ENCODE data around the gene SSR1.

DNA sequence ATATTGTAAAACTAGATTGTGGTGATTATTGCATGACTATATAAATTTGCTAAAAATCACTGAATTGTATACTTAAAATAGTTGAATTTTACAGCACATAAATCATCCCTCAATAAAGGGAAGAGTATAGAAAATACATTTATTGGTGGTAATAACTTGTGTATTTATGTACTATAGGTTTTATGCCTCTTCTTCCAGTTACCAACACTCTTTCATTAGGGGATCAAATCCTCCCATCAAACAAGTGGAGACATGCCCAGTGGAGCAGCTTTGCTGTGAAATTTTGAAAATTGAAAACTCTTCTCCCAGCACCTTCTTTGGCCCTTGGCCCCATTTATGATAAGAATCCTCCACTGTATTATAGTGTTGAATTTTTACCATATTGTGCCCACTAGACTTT, 10.1 kb upstream of the SSR1 start:
- TF ChIP-seq, protein P1, sequence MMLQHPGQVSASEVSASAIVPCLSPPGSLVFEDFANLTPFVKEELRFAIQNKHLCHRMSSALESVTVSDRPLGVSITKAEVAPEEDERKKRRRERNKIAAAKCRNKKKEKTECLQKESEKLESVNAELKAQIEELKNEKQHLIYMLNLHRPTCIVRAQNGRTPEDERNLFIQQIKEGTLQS (IDR thresholded peaks at IDR 0.05), result no peak
- TF ChIP-seq, protein P1 (CRISPR knock-in tag; conservative IDR thresholded peaks at IDR 0.05), result no peak
- TF ChIP-seq SIN3A (IDR thresholded peaks at IDR 0.05; ENCODE audit: borderline replicate concordance in 2 of 2, control insufficient read depth in 1 of 2, low read depth in 2 of 2, low read length in 2 of 2) (no peak), ZNF507 (tag; conservative IDR thresholded peaks at IDR 0.05) (no peak), ATF1 (CRISPR knock-in tag; IDR thresholded peaks at IDR 0.05) (no peak), ATF1 (tag; IDR thresholded peaks at IDR 0.05) (no peak), RCOR1 (IDR thresholded peaks at IDR 0.05; ENCODE audit: borderline replicate concordance in 1 of 2, low read depth in 2 of 2, low read length in 2 of 2) (no peak), POLR2A (conservative IDR thresholded peaks at IDR 0.05) (no peak), ZC3H11A (IDR thresholded peaks at IDR 0.05; ENCODE audit: low read depth, low read length) (no peak), MCM7 (IDR thresholded peaks at IDR 0.05) (no peak), ZKSCAN1 (IDR thresholded peaks at IDR 0.05; ENCODE audit: low read depth, low read length) (no peak), FOXK2 (conservative IDR thresholded peaks at IDR 0.05 in 1 of 2, IDR thresholded peaks at IDR 0.05 in 1 of 2; ENCODE audit: low read depth in 2 of 2) (no peak), CHD4 (IDR thresholded peaks at IDR 0.05; ENCODE audit: insufficient read depth, insufficient replicate concordance, low read depth, low read length, poor library complexity, severe bottlenecking) (no peak)
- TF ChIP-seq, protein P2, sequence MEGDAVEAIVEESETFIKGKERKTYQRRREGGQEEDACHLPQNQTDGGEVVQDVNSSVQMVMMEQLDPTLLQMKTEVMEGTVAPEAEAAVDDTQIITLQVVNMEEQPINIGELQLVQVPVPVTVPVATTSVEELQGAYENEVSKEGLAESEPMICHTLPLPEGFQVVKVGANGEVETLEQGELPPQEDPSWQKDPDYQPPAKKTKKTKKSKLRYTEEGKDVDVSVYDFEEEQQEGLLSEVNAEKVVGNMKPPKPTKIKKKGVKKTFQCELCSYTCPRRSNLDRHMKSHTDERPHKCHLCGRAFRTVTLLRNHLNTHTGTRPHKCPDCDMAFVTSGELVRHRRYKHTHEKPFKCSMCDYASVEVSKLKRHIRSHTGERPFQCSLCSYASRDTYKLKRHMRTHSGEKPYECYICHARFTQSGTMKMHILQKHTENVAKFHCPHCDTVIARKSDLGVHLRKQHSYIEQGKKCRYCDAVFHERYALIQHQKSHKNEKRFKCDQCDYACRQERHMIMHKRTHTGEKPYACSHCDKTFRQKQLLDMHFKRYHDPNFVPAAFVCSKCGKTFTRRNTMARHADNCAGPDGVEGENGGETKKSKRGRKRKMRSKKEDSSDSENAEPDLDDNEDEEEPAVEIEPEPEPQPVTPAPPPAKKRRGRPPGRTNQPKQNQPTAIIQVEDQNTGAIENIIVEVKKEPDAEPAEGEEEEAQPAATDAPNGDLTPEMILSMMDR (IDR thresholded peaks at IDR 0.05 in 2 of 3, conservative IDR thresholded peaks at IDR 0.05 in 1 of 3; ENCODE audit: insufficient read depth in 2 of 3, low read depth in 1 of 3, low read length in 3 of 3), result no peak
